GM12874 (cell line): Measurements from ENCODE around the gene ZP1.

ENCODE experiments used
- TF ChIP-seq, protein P1 (sequence below): IDR thresholded peaks from 2 replicates; pipeline ENCODE4 v1.5.1; 2011; ENCODE audit warnings: low read depth, mild to moderate bottlenecking, control low read depth, low read length, moderate library complexity; ENCODE audit not compliant: insufficient read depth

ZP1 gene

DNA sequence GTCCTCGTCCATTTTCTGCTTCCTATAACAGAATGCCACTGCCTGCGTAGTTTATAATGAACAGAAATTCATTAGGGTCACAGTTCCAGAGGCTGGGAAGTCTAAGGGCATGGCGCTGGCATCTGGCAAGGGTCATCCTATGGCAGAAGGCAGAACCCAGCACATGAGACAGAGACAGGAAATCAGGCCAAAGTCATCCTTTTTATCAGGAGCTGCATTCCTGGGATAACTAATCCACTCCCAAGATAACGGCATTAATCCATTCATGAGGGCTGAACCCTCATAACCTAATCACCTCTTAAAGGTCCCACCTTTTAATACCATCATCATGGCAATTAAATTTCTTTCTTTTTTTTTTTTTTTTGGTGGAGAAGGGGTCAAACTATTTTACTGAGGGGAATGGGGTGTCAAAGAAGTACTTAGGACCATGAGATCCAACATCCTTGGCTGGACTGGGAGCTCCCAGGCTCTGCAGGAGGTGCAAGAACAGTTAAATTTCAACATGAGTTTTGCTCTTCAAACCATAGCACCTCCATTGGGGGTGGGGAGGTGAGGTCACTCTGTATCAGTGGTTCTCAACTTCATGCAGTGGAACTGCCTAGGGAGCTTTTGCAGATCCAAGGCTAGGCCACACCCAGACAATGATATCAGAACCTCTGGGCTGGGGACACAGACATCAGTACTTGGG is 51.1 kb downstream of the ZP1 start:
- TF ChIP-seq, protein P1, sequence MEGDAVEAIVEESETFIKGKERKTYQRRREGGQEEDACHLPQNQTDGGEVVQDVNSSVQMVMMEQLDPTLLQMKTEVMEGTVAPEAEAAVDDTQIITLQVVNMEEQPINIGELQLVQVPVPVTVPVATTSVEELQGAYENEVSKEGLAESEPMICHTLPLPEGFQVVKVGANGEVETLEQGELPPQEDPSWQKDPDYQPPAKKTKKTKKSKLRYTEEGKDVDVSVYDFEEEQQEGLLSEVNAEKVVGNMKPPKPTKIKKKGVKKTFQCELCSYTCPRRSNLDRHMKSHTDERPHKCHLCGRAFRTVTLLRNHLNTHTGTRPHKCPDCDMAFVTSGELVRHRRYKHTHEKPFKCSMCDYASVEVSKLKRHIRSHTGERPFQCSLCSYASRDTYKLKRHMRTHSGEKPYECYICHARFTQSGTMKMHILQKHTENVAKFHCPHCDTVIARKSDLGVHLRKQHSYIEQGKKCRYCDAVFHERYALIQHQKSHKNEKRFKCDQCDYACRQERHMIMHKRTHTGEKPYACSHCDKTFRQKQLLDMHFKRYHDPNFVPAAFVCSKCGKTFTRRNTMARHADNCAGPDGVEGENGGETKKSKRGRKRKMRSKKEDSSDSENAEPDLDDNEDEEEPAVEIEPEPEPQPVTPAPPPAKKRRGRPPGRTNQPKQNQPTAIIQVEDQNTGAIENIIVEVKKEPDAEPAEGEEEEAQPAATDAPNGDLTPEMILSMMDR: no peak

DNA sequence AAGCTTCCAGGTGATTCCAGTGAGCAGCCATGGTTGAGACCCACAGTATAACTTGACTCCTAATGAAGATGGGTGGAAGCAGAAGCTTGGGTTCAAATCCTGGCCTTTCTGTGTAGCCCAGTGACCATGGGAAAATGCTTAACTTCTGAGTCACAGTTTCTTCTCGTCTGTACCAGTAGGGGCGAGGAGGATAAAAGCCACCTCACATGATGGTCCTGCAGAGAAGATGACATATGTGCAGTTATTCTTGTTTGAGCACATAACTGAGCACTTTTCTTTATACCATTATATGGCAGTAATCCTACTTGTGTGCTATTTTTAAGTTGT is 51.6 kb downstream of the ZP1 start:
- TF ChIP-seq, protein P1: no peak

DNA sequence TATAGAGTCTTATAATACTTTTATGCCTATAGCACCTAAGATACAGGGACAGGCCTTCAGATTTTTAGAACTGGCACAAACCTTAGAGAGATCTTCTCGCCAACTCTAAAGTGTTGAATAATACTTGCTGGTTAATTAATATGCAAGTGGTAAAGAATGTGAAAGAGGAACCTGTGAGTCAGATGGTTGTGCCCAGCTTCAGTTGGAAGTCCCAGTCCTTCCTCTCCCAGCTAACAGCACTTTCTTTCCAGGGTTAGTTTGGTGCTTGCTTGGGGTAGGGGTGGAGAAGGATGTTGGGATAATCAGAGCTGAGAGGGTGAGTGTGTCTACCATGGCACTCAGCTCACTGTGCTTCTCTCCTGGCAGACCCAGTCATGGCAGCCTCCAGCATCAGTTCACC is 52.0 kb downstream of the ZP1 start:
- TF ChIP-seq, protein P1: no peak

DNA sequence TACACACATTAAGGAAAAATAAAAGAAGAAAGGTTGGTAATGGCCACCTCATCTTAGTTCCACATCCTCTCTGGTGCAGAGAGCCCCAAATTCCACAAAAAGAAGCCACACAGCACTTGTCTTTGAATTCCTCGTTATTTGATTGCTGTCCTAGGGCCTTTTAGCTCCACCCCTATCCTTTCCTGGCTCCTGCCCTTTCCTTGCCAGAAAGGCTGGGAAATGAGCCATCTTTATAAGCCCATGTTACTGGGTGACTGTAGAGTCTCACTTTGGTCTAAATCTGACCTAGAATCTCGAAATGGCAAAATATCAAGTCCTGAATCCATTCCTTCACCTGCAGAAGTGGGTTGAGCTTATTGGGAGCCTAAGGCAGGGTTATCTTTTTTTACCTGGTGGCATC is 52.6 kb downstream of the ZP1 start:
- TF ChIP-seq, protein P1: no peak

DNA sequence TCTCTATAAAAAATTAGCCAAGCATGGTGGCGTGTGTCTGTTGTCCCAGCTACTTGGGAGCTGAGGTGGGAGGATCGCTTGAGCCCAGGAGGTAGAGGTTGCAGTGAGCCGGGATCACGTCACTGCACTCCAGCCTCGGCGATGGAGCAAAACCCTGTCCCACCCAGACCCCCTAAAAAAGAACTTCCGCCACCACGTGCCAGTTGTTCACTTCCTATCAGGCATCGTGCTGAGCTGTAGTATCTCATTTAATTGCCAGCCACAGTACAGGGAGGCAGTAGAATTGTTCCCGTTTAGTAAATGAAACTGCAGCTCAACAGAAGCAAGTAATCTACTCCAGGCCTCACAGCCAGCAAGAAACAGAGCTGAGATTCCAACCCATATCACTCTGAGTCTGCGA is 53.9 kb downstream of the ZP1 start:
- TF ChIP-seq, protein P1: no peak

DNA sequence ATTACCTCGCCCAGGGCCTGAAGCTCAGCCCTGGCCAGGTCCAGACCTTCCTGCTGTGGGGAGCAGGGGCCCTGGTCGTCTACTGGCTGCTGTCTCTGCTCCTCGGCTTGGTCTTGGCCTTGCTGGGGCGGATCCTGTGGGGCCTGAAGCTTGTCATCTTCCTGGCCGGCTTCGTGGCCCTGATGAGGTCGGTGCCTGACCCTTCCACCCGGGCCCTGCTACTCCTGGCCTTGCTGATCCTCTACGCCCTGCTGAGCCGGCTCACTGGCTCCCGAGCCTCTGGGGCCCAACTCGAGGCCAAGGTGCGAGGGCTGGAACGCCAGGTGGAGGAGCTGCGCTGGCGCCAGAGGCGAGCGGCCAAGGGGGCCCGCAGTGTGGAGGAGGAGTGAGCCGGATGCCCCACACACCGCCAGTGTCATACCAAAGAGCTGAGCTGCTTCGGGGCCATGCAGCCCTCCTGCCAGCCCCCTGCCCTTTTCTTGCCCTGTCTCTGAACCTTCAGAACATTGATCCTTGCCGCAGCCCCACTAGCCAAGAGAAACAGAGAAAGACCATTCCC is 54.5 kb downstream of the ZP1 start:
- TF ChIP-seq, protein P1: no peak

DNA sequence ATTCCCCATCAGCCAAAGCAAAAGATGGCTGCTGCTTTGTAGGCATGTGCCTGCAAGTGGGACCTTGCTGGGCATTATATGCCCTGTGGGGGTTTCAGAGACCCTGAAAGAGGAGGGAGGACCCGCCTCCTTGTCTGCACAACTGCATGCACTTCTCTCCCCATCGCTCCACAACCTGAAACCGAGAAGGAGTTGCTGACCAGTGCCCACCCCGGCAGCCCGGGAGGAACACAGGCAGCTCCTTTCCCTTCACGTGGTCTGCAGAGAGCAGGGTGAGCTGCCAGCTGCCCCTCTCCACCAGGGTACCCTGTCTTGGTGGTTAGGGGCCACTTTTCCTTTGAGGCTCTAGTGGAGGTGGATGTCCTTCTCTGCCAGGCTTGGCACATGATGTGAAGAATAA is 55.6 kb downstream of the ZP1 start:
- TF ChIP-seq, protein P1: no peak

DNA sequence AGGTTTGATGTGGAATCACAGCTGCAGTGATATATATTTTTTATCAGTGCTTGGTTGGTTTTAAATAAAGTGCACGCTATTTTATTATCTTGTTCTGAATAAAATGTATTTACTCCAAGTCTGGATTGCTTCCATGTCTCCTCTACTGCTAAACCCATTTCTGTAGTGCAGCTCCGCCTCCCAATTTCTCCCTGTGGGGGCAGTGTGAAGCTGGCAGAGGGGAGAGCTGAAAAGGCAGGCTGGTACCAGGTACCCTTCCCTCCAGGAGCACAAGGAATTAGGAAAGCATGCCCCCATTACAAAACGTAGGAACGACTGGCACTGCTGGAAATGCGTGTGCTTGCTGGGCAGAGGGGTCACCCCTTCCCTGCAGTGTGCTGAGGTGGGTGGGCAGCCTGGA is 56.0 kb downstream of the ZP1 start:
- TF ChIP-seq, protein P1: no peak
